GOT3 (cell line): ENCODE measurements around the gene NMU.
"Not testable (repeated sequence)": the region's sequence is repeated elsewhere in the genome, so short reads cannot be mapped to it uniquely, and the experiment has no call there.

Experiments
- DNase-seq: peaks from one replicate; lab custom pipeline; 2025; ENCODE audit warnings: mixed read lengths; lab: John Stamatoyannopoulos, UW

Gene NMU

DNA sequence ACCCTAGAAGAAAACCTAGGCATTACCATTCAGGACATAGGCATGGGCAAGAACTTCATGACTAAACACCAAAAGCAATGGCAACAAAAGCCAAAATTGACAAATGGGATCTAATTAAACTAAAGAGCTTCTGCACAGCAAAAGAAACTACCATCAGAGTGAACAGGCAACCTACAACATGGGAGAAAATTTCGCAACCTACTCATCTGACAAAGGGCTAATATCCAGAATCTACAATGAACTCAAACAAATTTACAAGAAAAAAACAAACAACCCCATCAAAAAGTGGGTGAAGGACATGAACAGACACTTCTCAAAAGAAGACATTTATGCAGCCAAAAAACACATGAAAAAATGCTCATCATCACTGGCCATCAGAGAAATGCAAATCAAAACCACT is 12.0 kb downstream of the NMU start:
- DNase-seq, result not testable (repeated sequence)

DNA sequence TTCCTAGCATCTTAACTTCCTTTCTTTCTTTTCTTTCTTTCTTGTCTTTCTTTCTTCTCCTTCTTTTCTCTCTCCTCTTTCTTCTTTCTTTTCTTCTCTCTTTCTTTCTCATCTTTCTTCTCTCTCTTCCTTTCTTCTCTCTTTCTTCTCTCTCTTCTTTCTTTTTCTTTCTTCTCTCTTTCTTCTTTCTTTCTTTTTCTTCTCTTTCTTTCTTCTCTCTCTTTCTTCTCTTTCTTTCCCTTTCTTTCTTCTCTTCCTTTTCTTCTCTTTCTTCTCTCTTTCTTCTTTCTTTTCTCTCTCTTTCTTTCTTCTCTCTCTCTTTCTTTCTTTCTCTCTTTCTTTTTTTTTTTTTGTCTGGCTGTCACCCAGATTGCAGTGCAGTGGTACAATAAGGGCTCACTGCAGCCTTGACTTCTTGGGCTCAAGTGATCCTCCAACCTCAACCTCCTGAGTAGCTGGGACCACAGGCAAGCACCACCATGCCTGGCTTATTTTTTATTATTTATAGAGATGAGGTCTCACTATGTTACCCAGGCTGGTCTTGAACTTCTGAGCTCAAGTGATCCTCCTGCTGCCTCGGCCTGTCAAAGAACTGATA is 17.5 kb downstream of the NMU start:
- DNase-seq, result no peak

DNA sequence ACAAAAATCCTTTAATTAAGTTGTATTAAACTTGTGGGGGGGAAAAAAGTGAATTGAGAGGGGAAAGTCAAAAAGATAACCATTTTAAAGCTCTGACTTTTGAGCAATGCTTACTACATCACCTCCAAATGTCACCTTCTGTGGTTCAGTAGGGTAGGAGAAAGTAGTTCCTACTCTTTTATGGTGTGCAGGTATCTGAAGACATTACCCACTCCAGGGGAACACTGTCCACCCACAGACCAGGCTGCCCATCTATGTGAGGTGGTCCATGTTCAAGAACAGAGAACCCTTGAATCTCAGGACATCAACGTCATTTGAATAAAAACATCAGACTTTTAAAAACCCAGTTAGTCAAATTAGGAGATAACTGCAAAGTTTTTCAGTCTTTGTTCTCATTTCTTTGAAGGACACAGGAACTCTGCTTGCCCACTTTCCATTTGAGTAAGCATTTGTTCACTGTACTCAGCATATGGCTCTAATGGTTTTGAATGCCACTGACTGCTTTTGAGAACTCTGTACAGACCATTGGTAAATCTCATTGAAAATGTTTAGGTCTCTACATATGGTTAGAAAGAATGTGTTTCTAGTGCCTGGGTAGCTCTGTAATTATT is 18.4 kb downstream of the NMU start:
- no peak for DNase-seq

DNA sequence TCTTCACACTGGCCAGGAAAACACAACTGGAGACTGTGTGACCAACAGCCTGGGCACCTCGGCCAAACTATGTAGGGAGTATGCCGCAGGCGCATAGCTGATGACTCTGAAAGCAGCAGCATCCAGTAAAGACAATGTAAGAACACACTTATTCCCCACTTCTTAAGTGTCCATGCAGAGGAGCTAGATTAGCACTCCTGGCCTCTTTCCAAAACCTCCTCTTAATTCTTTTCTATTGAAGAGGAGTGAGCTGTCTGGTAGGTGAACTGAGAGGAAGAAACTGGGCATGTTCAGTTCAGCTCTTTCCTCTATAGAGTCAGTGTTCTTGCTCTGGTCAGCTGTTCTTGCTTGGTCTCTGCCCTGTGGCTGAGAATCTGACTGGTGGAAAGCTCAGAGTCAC is 21.1 kb downstream of the NMU start:
- DNase-seq, result no peak

DNA sequence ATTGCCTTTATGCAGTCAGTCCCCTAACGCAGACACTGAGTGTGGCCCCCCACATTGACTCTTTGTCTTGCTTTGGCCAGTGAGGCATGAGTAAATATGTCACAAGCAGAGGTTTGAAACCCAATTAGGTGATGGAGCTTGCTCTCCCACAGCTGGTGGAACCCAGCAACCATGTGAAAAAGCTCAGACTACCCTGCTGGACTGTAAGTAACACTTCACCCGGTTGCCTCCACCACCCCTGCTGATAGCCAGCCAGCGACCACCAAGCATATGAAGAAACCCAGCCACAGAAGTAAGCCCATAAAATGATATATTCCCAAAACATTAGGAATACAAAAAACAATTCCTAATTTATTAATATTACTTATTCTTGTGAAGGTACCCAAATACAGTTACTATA is 22.5 kb downstream of the NMU start:
- no peak for DNase-seq

DNA sequence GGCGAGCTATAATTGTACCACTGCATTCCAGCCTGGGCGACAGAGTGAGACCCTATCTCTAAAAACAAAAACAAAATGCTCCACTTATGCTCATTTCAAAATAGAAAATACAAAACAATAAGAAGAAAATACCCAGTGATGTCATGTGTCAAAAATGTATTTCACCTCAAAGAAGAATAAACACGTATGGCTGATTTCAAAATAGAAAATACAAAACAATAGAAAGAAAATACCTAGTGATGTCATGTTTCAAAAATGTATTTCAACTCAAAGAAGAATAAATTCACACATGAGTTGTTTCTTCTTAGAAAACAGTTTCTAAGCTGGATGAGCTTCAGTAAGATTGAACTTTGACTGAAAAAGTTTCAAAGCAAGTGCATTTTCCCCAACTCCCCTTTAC is 23.8 kb downstream of the NMU start:
- no peak for DNase-seq

DNA sequence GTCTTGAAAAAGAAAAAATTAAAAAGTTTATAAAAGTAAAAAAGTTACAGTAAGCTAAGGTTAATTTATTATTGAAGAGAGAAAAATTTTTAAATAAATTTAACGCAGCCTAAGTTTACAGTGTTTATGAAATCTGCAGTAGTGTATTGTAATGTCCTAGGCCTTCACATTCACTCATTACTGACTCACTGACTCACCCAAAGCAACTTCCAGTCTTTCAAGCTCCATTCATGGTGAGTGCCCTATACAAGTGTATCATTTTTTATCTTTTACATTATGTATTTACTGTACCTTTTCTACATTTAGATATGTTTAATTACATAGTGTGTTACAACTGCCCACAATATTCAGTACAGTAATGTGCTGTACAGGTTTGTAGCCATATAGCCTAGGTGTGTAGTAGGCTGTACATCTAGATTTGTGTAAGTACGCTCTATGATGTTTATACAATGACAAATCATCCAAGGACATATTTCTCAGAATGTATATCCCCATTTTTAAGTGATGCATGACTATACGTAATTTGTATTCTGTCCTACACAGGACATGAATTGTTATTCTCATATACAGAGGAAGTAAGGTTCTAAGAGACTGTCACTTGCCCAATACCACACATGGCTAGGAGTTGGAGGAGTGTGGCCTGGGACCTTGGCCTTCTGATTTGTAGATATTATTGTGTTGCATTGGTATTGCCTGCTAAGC is 24.6 kb downstream of the NMU start:
- DNase-seq, result no peak

DNA sequence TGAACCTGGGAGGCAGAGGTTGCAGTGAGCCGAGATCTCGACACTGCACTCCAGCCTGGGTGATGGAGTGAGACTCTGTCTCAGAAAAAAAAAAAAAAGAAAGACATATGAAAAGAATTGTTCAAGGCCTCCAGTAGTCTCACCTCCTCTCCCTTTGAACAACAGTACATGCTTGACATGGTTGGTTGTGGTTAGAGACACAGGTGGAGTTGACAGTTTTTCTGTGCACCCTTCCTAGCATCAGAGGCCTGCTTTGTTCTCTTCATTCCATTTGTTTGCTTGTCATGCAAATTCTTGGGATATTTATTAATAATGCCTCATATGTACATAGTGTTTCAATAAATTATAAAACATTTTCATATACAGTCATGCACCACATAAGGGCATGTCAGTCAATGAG is 25.7 kb downstream of the NMU start:
- DNase-seq, result no peak

DNA sequence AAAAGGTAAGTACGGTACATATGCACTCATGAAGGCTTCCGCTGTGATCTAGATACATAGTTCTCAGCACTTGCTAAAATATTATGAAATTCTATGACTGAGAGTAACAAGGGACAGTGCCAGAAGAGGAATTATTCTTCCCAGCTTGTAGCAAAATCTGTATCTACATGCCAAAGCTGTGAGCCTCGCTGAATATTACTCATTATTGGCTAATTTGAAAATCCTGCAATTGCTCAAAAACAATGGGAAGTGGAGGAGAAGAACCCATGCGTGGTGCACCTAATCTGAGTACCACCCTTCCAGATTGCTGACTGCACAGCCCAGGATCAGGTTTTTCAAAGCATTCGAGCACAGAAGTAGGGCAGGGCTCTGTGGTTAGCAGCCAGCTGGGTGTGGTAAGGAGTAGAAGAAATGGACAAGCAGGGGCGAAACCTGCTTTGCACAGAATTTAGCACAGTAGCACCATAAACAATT is 26.7 kb downstream of the NMU start:
- DNase-seq, result no peak

DNA sequence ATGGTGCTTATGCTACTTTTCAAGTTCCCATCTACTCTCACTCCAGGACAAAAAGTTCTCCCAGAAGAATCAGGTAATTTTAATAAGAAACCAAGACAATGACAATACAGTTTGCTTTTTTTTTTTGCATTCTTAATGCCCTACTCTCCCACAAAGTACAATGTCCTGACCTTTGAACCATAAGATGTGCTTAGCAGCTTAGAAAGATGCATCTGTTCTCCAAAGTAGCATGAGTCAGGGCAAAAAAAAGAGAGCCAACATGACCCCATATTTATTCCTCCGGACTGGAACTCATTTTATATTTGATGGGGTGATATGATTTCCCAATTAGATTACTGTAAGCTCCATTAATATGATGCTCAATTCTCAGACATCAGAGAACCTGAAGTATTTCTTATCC is 27.5 kb downstream of the NMU start:
- DNase-seq, result no peak

DNA sequence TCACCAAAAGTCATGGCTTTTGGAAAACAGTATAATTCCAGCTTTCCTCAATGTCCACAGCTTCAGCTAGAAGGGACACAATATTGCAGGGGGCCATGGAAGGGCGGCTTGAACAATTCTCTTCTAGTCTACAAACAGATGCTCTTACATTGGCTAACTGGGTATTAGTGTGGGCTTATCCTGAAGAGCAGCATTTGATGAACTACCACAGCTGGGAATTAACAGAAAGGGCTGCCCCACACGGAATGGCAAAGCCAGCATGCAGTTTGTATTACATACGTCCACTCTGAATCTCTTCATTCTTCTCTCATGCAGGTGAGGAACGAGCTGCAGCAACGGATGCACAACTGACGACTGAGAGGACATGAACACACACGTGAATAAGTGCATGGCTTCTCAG is 31.1 kb downstream of the NMU start:
- no peak for DNase-seq

DNA sequence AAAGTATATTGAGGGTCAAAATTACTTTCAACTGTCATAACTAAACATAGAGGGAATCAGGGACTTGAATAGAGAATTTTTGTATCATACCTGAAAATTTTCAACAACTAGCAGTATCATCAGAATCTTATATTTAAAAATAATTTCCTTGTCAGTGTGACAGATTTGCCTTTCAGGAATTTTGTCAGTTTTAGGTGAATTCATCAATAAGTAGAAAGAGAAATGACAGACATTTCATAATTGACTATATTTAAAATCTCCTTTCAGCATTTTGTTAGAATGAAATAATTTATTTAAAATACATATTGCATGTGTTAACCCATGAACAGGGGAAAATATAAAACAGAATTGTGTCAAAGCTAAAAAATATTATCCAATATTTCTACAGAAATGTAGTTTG is 35.5 kb downstream of the NMU start:
- no peak for DNase-seq

DNA sequence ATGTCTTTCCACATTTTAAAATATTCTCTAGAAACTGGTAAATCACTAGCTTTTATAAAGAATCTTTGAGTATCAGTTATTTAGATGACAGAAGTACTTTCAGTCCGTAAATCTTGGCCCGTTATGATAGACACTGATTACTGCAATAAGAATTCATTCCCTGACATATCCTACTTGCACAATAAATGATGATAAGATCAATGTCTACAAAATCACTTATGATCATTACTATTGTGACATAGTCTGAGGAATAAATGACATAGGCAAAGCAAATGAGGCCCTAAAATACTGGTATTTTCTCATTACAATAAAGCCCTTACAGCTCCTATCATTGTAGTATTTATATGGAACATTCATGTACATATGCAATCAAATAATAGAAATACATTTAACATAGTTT is 37.5 kb downstream of the NMU start:
- no peak for DNase-seq

DNA sequence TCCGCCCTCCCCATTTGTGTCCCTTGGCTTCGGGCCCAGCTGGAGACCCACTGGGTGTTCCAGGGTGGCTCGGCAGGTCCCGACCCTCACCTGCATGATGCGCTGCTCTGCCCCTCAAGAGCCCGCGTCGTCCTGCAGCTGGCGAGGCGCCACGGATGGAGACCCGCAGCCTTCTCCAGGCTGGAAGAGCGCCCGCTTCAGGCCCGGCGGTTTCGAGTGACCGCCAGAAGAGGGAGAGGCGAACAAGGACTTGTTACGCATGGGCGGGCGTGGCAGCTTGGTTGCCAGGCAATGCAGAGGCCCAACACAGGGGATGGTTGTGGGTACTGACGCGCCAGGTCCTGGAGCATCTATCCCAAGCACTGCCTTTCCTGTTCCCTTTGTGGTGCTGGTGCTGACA is 44.1 kb downstream of the NMU start, which contains the start of gene PDCL2:
Gene PDCL2 (minus strand): TSS at position 232 of the 400 bp plus-strand sequence. CDS start 136 bp downstream, at position 96.
- DNase-seq, result no peak

DNA sequence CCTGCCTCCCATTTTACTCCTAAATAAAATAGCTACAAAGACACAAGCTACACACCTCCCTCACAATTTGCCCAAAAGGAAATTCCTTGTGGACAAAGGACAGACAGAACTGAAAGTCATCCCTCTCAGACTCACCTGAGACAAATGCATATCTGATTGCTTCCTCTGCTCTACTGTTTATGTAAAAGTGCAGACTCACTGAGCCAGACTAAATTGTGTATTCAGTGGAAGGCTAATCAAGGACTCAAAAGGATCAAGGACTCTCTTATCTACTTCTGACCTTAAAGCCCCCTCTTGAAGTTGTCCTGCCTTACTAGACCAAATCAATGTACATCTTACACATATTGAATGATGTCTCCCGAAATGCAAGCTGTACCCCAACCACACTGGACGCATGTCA is 47.9 kb downstream of the NMU start:
- no peak for DNase-seq

DNA sequence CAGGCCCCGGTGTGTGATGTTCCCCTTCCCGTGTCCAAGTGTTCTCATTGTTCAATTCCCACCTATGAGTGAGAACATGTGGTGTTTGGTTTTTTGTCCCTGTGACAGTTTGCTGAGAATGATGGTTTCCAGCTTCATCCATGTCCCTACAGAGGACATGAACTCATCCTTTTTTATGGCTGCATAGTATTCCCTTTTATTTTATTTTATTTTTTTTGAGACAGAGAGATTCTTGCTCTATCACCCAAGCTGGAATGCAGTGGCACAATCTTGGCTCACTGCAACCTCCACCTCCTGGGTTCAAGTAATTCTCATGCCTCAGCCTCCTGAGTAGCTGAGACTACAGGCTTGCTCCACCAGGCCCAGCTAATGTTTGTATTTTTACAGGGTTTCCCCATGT is 53.3 kb downstream of the NMU start:
- DNase-seq, result not testable (repeated sequence)

DNA sequence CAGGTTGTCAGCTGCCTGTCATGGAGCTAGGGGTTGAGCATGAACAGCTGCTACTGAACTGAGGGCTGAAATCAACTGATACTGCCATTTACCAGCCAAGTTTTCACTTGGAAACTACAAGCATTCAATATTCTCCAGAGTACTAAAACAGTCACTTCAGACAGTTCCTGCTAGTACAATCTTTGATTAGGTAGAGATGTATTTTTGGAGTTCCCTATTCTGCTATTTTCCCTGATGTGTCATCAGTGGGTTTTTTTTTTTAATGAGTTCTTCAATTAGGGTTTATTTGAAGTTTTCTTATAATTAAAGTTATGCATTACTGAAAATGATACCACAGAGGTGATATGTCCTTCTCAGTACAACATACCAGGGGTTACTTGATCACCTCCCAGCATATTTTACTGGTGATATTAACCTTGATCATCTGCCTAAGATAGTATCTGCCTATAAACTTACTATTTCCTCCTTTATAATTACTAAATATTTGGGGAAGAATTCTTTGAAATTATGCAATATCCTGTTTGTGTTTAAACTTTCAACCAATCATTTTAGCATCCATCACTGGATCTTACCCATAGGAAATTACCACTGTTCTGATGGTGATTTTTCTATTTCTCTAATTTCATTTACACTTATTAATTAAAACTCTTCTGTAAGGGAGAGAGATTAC is 57.6 kb downstream of the NMU start:
- DNase-seq, result no peak

DNA sequence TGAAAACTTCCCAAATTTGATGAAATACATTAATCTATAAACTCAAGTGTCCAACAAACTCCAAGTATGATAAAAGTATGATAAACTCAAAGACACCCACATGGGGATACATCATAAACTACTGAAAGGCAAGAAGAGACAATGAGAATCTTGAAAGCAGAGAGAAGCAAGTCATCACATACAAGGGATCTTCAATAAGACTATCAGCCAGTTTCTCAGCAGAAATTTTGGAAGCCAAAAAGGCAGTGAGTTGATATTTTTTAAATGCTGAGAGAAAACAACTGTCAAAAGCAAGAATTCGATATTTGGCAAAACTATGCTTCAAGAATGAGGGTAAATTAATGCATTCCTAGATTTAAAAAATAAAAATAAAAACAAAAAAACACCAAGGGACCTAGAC is 60.6 kb downstream of the NMU start:
- no peak for DNase-seq

DNA sequence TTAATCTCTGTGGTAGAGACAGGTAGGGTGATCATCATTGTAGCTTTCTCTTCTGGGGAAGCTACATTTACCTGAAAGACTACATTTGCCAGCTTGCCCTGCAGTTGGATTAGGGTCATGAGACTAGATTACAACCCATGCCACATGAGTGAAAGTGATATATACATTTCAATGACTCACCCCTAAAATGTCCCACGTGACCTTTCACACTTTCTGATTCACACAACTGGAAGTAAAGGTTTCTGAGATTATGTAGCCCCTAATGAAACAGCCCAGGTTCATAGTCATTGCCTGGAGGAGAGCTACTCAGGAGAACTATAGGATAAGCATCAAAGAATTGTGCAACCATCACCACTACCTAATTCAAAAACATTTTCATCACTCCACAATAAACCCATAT is 61.8 kb downstream of the NMU start:
- DNase-seq, result no peak

DNA sequence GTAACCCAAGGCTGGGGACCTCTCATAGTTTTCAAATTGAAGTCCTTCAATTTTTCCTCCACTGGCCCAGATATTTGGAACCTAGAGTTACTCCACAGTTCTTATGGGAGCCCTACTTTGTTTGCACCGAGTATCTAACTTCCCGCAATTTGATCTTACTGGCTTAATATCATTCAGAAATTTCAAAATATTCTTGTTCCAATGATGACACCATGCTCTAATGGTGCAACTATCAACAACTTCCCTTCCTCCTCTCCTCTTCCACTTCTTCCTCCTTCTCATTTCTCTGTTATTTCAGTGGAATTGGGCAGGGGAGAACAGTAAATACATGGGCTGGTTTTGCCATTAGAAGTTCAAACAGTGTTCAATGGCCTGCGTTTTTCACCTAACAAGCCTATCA is 64.3 kb downstream of the NMU start:
- DNase-seq, result no peak

DNA sequence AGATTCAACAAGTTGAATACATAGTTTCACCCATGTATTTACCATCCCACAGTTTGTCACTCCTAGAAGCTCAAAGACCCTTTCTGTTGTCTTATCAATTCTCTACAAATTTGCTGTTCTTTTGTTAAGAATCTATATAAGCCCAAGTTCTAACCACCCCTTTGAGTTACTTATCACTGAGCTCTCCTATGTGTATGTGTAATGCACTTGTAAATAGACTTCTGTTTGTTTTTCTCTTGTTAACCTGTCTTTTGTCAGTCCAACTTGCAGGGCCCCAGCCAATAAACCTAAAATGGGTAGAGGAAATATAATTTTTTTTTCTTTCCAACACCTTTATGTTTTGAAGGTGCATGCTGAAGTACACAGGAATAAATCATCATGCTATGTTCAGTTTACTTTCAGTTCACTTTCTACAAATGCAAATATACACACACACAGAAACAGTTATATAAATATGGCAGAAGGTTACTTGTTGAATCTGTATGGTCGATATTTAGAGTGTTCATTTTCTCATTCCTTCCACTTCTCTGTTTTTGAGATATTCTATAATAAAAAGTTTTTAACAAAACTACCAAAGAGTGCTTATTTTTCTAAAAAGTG is 67.1 kb downstream of the NMU start:
- no peak for DNase-seq

DNA sequence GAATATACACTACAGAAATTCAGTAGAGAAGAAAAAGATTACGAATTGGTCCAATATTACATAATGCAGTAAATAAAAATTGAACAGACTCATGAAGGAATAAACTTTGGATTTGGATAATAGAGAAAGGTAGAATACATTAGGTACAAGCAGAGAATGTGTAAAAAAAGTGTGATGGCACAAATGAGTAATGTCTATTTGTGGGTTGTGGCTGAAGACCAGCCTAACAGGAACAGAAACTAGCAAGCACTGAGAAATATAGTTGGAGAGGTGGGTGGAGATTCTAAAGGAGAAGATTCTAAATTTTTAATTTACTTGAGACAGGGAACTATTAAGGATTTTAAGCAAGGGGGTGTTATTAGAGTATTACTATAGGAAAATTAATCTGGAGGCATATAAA is 74.2 kb downstream of the NMU start:
- no peak for DNase-seq

DNA sequence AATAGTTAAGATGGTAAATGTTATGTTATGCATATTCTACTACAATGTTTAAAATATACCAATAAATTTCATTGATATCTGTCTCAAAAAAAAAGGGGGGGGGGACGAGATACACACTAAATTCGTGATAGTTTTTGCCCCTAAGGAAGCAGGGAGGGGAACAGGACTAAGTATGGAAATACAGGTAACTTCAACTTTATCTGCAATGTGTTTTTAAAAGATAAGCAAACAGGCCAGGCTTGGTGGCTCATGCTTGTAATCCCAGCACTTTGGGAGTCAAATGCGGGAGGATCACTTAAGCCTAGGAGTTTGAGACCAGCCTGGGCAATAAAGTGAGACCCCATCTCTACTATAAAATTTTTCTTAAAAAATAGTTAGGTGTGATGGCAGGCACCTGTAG is 76.0 kb downstream of the NMU start:
- no peak for DNase-seq
